Upper lobe of left lung (tissue), 4 donors: Measurements from ENCODE around the gene MLPH.

Source experiments
- CTCF ChIP-seq, 6 experiments: fragments of 450-650 bp in 4 of 6; fragments of 200-600 bp in 2 of 6; sonication (generic) in 2 of 6; IDR thresholded peaks; one replicate each; pipeline ENCODE4 v1.5.1; 2016 to 2019; ENCODE audit warnings: antibody characterized with exemption in 6 of 6
- EP300 ChIP-seq, 4 donors: sonication (generic); formaldehyde crosslinking; IDR thresholded peaks; one replicate each; pipeline ENCODE4 v1.5.1; 2017; ENCODE audit warnings: antibody characterized with exemption in 4 of 4, control low read depth in 2 of 4
- POLR2AphosphoS5 ChIP-seq, 2 donors: sonication (generic); formaldehyde crosslinking; IDR thresholded peaks; one replicate each; pipeline ENCODE4 v1.5.1; 2017; ENCODE audit warnings: antibody characterized with exemption in 2 of 2

DNA sequence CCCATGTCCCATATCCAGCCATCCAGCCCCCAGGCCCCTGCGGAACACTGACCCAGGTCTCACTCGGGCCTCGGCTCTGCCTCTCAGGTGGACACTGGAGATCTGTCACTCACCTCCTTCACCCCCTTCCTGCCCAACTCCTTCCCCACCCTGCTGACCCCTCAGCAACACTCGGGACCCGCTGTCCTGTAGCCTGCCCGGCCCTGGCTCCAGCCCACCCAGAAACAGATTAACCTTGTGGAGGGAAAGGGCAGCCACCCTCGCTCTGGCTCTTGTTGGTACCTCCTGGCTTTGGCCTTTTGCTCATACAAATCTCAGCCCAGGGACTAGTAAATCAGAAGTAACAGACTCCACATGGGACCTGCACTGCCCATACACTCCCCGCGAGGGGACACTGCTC lies 49.6 kb downstream of the MLPH start:
- TF ChIP-seq CTCF (IDR thresholded peaks at IDR 0.05) (no peak), EP300 (IDR thresholded peaks at IDR 0.05) (no peak), POLR2AphosphoS5 (IDR thresholded peaks at IDR 0.05) (no peak)
